PC-3 (cell line): ENCODE data around the gene IRF2.

Source experiments
- CTCF ChIP-seq: fragments of 300-600 bp; sonication (generic); conservative IDR thresholded peaks from 2 replicates; pipeline ENCODE4 v1.5.1; 2017; ENCODE audit warnings: antibody characterized with exemption, low read depth, mild to moderate bottlenecking, low read length
- EZH2 ChIP-seq: fragments of 300-600 bp; sonication (generic); IDR thresholded peaks from one replicate; pipeline ENCODE4 v1.6.1; 2017; ENCODE audit warnings: antibody characterized with exemption, mild to moderate bottlenecking, low read length; ENCODE audit not compliant: unreplicated experiment
- EZH2phosphoT487 ChIP-seq: fragments of 300-600 bp; sonication (generic); IDR thresholded peaks from 2 replicates; pipeline ENCODE4 v1.6.1; 2018; ENCODE audit warnings: mild to moderate bottlenecking, antibody characterized with exemption, low read length, borderline replicate concordance

- TF ChIP-seq CTCF (no peak), EZH2phosphoT487 (no peak), EZH2 (no peak)
Measured at GRCh38 chr4:184439386-184439785, 35.0 kb downstream of the IRF2 start.
